ENCODE results near the gene RNF113B. TPM values are rescaled to one million over a fixed set of nuclear protein-coding genes. Genes with fewer than 3 reads are reported as not detected.

The RNF113B gene
- not detected in 3 replicates for polyA plus RNA-seq
- polyA plus RNA-seq (2011; ENCODE audit: low read depth): not detected
- not detected in 2 replicates for polyA plus RNA-seq (2011; cell fraction: cytosol; rRNA removed)
- polyA plus RNA-seq (2011; cell fraction: nucleus; rRNA removed): not detected in 2 replicates
- not detected in 2 replicates for polyA plus RNA-seq (2012; ENCODE audit: low replicate concordance)
- not detected in 3 replicates for polyA minus RNA-seq
- not detected for polyA minus RNA-seq (2011; cell fraction: cytosol; rRNA and poly(A)+ RNA removed)
- not detected in 2 replicates for polyA minus RNA-seq (2011; cell fraction: nucleus; rRNA and poly(A)+ RNA removed)

GRCh38 chr13:98176777-98177608, at the start of gene RNF113B:
Gene RNF113B (minus strand): TSS chr13:98177269. CDS start chr13:98177236, 33 bp downstream.
- H3K9me3 ChIP-seq (ENCODE audit: control insufficient read depth, low read depth, low read length): no peaks in the 10 kb centered on the region
- no peak within 1 kb of the TSS for H2AFZ ChIP-seq (ENCODE audit: control insufficient read depth, low read length)
- no peak for FAIRE-seq
- dilution Hi-C loops (cut with MboI; ENCODE audit: extremely low pct_ligation_motif_present, low sequenced_read_pairs): no loop called here
- H3K27me3 ChIP-seq (ENCODE audit: control insufficient read depth, extremely low read depth, insufficient read depth, low read length): no peaks in the 10 kb centered on the region
- no peaks in the 10 kb centered on the region for H3K36me3 ChIP-seq (ENCODE audit: control insufficient read depth in 2 of 2, extremely low read depth in 1 of 2, insufficient read depth in 2 of 2, low read length in 2 of 2)
- H3K4me1 ChIP-seq (ENCODE audit: control insufficient read depth, extremely low read depth, insufficient read depth, low read length): peaks cover 3% of the 10 kb centered on the region
- H3K79me2 ChIP-seq (ENCODE audit: control insufficient read depth, insufficient read depth, low read length): no peaks in the 10 kb centered on the region
- H4K20me1 ChIP-seq (ENCODE audit: control insufficient read depth, extremely low read depth, insufficient read depth, low read length): no peaks in the 10 kb centered on the region
- no peak within 1 kb of the TSS for H3K4me2 ChIP-seq (ENCODE audit: control insufficient read depth, extremely low read depth, insufficient read depth, low read depth, low read length)
- no peaks in the 10 kb centered on the region for H3K9me1 ChIP-seq (ENCODE audit: control insufficient read depth, extremely low read depth, insufficient read depth, low read length)
- TF ChIP-seq CTCF (optimal IDR thresholded peaks at IDR 0.05 in 1 of 3, IDR thresholded peaks at IDR 0.05 in 1 of 3, conservative IDR thresholded peaks at IDR 0.05 in 1 of 3; ENCODE audit: extremely low read depth in 1 of 3, insufficient read depth in 2 of 3, low read length in 3 of 3) (no peak), EZH2 (IDR thresholded peaks at IDR 0.05; ENCODE audit: low read length) (no peak)
- no peak within 1 kb of the TSS for H3K4me3 ChIP-seq (ENCODE audit: control insufficient read depth in 2 of 3, extremely low read depth in 1 of 3, insufficient read depth in 2 of 3, low read depth in 1 of 3, low read length in 3 of 3)
- no peak within 1 kb of the TSS for H3K27ac ChIP-seq (ENCODE audit: control insufficient read depth, insufficient read depth, low read length)
- no peak for DNase-seq (ENCODE audit: low read depth, low spot score)
- no peak within 1 kb of the TSS for H3K9ac ChIP-seq (ENCODE audit: control insufficient read depth, extremely low read depth, insufficient read depth, low read length)

- no peak overlapping the region for H3K4me3 ChIP-seq (ENCODE audit: control insufficient read depth in 2 of 3, extremely low read depth in 1 of 3, insufficient read depth in 2 of 3, low read depth in 1 of 3, low read length in 3 of 3)
These were observed 49.4 kb upstream of the RNF113B start for GRCh38 chr13:98226496-98226895.

More at GRCh38 chr13:98226496-98226895, 49.4 kb upstream of the RNF113B start:
- Histone ChIP-seq H3K27me3 (ENCODE audit: control insufficient read depth, extremely low read depth, insufficient read depth, low read length) (no peaks in the 10 kb centered on the region), H3K27ac (ENCODE audit: control insufficient read depth, insufficient read depth, low read length) (no peak overlapping the region), H3K4me2 (ENCODE audit: control insufficient read depth, extremely low read depth, insufficient read depth, low read depth, low read length) (no peak overlapping the region), H3K9me1 (ENCODE audit: control insufficient read depth, extremely low read depth, insufficient read depth, low read length) (no peaks in the 10 kb centered on the region), H2AFZ (ENCODE audit: control insufficient read depth, low read length) (no peak overlapping the region), H3K79me2 (ENCODE audit: control insufficient read depth, insufficient read depth, low read length) (no peaks in the 10 kb centered on the region), H3K4me1 (ENCODE audit: control insufficient read depth, extremely low read depth, insufficient read depth, low read length) (no peaks in the 10 kb centered on the region), H3K36me3 (ENCODE audit: control insufficient read depth in 2 of 2, extremely low read depth in 1 of 2, insufficient read depth in 2 of 2, low read length in 2 of 2) (no peaks in the 10 kb centered on the region), H3K9ac (ENCODE audit: control insufficient read depth, extremely low read depth, insufficient read depth, low read length) (no peak overlapping the region), H4K20me1 (ENCODE audit: control insufficient read depth, extremely low read depth, insufficient read depth, low read length) (no peaks in the 10 kb centered on the region), H3K9me3 (ENCODE audit: control insufficient read depth, low read depth, low read length) (no peaks in the 10 kb centered on the region)
- no peak for DNase-seq (ENCODE audit: low read depth, low spot score)
- no peak for FAIRE-seq
- dilution Hi-C loops (cut with MboI; ENCODE audit: extremely low pct_ligation_motif_present, low sequenced_read_pairs): no loop called here
- TF ChIP-seq CTCF (optimal IDR thresholded peaks at IDR 0.05 in 1 of 3, IDR thresholded peaks at IDR 0.05 in 1 of 3, conservative IDR thresholded peaks at IDR 0.05 in 1 of 3; ENCODE audit: extremely low read depth in 1 of 3, insufficient read depth in 2 of 3, low read length in 3 of 3) (no peak), EZH2 (IDR thresholded peaks at IDR 0.05; ENCODE audit: low read length) (no peak)

Measured in keratinocyte (primary cell).